SJSA1 (cell line): ENCODE data around the gene ZNF565. TPM values are rescaled to one million over a fixed set of nuclear protein-coding genes. Genes with fewer than 3 reads are reported as not detected.

Experiments used
- DNase-seq, 2 experiments: peaks; one replicate each; pipeline ENCODE4 v3.0.0-alpha.2; 2015 to 2020; ENCODE audit warnings: low spot score in 2 of 2, low read depth in 1 of 2
- H3K27ac ChIP-seq: fragments of 250-450 bp; sonication (Bioruptor Pico); 2 replicates; pipeline ENCODE4 v1.5.1; 2020; ENCODE audit warnings: mild to moderate bottlenecking, moderate library complexity
- H3K27me3 ChIP-seq: fragments of 250-450 bp; sonication (Bioruptor Pico); replicated peaks from 2 replicates; pipeline ENCODE4 v1.5.1; 2020; ENCODE audit warnings: mild to moderate bottlenecking, moderate library complexity
- H3K36me3 ChIP-seq: fragments of 250-450 bp; sonication (Bioruptor Pico); 2 replicates; pipeline ENCODE4 v1.5.1; 2020; ENCODE audit warnings: mild to moderate bottlenecking
- H3K4me1 ChIP-seq: fragments of 250-450 bp; sonication (Bioruptor Pico); replicated peaks from 2 replicates; pipeline ENCODE4 v1.6.1; 2021; ENCODE audit warnings: mild to moderate bottlenecking
- H3K4me3 ChIP-seq: fragments of 250-450 bp; sonication (Bioruptor Pico); 2 replicates; pipeline ENCODE4 v1.5.1; 2020; ENCODE audit warnings: mild to moderate bottlenecking
- H3K9me3 ChIP-seq: fragments of 250-450 bp; sonication (Bioruptor Pico); replicated peaks from 2 replicates; pipeline ENCODE4 v1.5.1; 2020; ENCODE audit warnings: mild to moderate bottlenecking
- total RNA-seq: library from RNA; depleted of rRNA; stranded (reverse); fragments of >200 nt; shearing (Covaris generic); gene quantifications from 2 replicates; pipeline ENCODE4 v1.2.3, GENCODE V29; 2014; rRNA removed

Gene ZNF565
- 2.4 and 17.9 TPM in 2 replicates for total RNA-seq

GRCh38 chr19:36214386-36215275 is at the start of gene ZNF565, which contains the start of gene ZNF146:
Gene ZNF565, minus strand, starts transcription at chr19:36214665. Its CDS starts 12,680 bp downstream, at chr19:36201985.
Gene ZNF146, plus strand, starts transcription at chr19:36215106. Its CDS starts 21,335 bp downstream, at chr19:36236441.
- peaks cover 17% of the 10 kb centered on the region for H3K36me3 ChIP-seq
- H3K27me3 ChIP-seq, result no peaks in the 10 kb centered on the region
- no peaks in the 10 kb centered on the region for H3K9me3 ChIP-seq
- H3K27ac ChIP-seq, result peak within 1 kb of the TSS; percentile 84
- H3K4me1 ChIP-seq, result peaks cover 9% of the 10 kb centered on the region
- DNase-seq, result peak; percentile 98 to 99
- H3K4me3 ChIP-seq, result peak within 1 kb of the TSS; percentile 58

- no peaks in the 10 kb centered on the region for H3K4me1 ChIP-seq
- H3K27ac ChIP-seq, result no peak overlapping the region
- H3K27me3 ChIP-seq, result no peaks in the 10 kb centered on the region
- DNase-seq, result no peak
- H3K4me3 ChIP-seq, result no peak overlapping the region
- no peaks in the 10 kb centered on the region for H3K36me3 ChIP-seq
- peaks cover 5% of the 10 kb centered on the region; the same call in 1 of the 2 replicates for H3K9me3 ChIP-seq
Measured at GRCh38 chr19:36259211-36259610, 44.7 kb upstream of the ZNF565 start.

GRCh38 chr19:36258028-36258875 is 43.8 kb upstream of the ZNF565 start:
- no peaks in the 10 kb centered on the region for H3K36me3 ChIP-seq
- no peaks in the 10 kb centered on the region for H3K27me3 ChIP-seq
- no peaks in the 10 kb centered on the region for H3K4me1 ChIP-seq
- H3K27ac ChIP-seq, result no peak overlapping the region
- no peak for DNase-seq
- no peak overlapping the region for H3K4me3 ChIP-seq
- H3K9me3 ChIP-seq, result peaks cover 7% of the 10 kb centered on the region; the same call in 1 of the 2 replicates

- Histone ChIP-seq H3K36me3 (no peaks in the 10 kb centered on the region), H3K4me3 (no peak overlapping the region), H3K9me3 (peaks cover 7% of the 10 kb centered on the region; the same call in 1 of the 2 replicates), H3K4me1 (no peaks in the 10 kb centered on the region), H3K27ac (no peak overlapping the region), H3K27me3 (no peaks in the 10 kb centered on the region)
- DNase-seq, result no peak
Measured at GRCh38 chr19:36257520-36257876, 43.0 kb upstream of the ZNF565 start.

GRCh38 chr19:36256853-36257519 is 42.5 kb upstream of the ZNF565 start:
- Histone ChIP-seq H3K9me3 (peaks cover 7% of the 10 kb centered on the region; the same call in 1 of the 2 replicates), H3K27ac (no peak overlapping the region), H3K36me3 (no peaks in the 10 kb centered on the region), H3K4me3 (no peak overlapping the region), H3K27me3 (no peaks in the 10 kb centered on the region), H3K4me1 (no peaks in the 10 kb centered on the region)
- DNase-seq, result no peak

GRCh38 chr19:36256064-36256463 is 41.6 kb upstream of the ZNF565 start:
- Histone ChIP-seq H3K27me3 (no peaks in the 10 kb centered on the region), H3K4me3 (no peak overlapping the region), H3K9me3 (peaks cover 7% of the 10 kb centered on the region; the same call in 1 of the 2 replicates), H3K36me3 (no peaks in the 10 kb centered on the region), H3K27ac (no peak overlapping the region), H3K4me1 (no peaks in the 10 kb centered on the region)
- DNase-seq, result no peak

- no peaks in the 10 kb centered on the region for H3K36me3 ChIP-seq
- H3K9me3 ChIP-seq, result peaks cover 7% of the 10 kb centered on the region; the same call in 1 of the 2 replicates
- no peak for DNase-seq
- H3K4me3 ChIP-seq, result no peak overlapping the region
- H3K4me1 ChIP-seq, result no peaks in the 10 kb centered on the region
- no peak overlapping the region for H3K27ac ChIP-seq
- no peaks in the 10 kb centered on the region for H3K27me3 ChIP-seq
Measured at GRCh38 chr19:36255316-36255715, 40.9 kb upstream of the ZNF565 start.

- Histone ChIP-seq H3K27ac (no peak overlapping the region), H3K9me3 (peaks cover 7% of the 10 kb centered on the region; the same call in 1 of the 2 replicates), H3K27me3 (no peaks in the 10 kb centered on the region), H3K4me3 (no peak overlapping the region), H3K4me1 (no peaks in the 10 kb centered on the region), H3K36me3 (no peaks in the 10 kb centered on the region)
- no peak for DNase-seq
Measured at GRCh38 chr19:36254848-36255247, 40.4 kb upstream of the ZNF565 start.

GRCh38 chr19:36252047-36252446 is 37.6 kb upstream of the ZNF565 start:
- Histone ChIP-seq H3K27ac (no peak overlapping the region), H3K9me3 (peaks cover 5% of the 10 kb centered on the region; the same call in 1 of the 2 replicates), H3K36me3 (no peaks in the 10 kb centered on the region), H3K4me3 (no peak overlapping the region), H3K27me3 (no peaks in the 10 kb centered on the region), H3K4me1 (no peaks in the 10 kb centered on the region)
- DNase-seq, result no peak

GRCh38 chr19:36246006-36246481 is 31.6 kb upstream of the ZNF565 start:
- Histone ChIP-seq H3K27ac (no peak overlapping the region), H3K4me1 (no peaks in the 10 kb centered on the region), H3K4me3 (no peak overlapping the region), H3K27me3 (no peaks in the 10 kb centered on the region), H3K9me3 (peaks cover 14% of the 10 kb centered on the region; the same call in 1 of the 2 replicates), H3K36me3 (no peaks in the 10 kb centered on the region)
- no peak for DNase-seq

GRCh38 chr19:36245210-36246005 is 30.9 kb upstream of the ZNF565 start:
- Histone ChIP-seq H3K9me3 (peaks cover 14% of the 10 kb centered on the region; the same call in 1 of the 2 replicates), H3K27ac (no peak overlapping the region), H3K4me1 (no peaks in the 10 kb centered on the region), H3K4me3 (no peak overlapping the region), H3K36me3 (no peaks in the 10 kb centered on the region), H3K27me3 (no peaks in the 10 kb centered on the region)
- DNase-seq, result no peak

GRCh38 chr19:36244066-36244465 is 29.6 kb upstream of the ZNF565 start:
- no peak for DNase-seq
- Histone ChIP-seq H3K36me3 (peaks cover 4% of the 10 kb centered on the region), H3K27me3 (no peaks in the 10 kb centered on the region), H3K27ac (no peak overlapping the region), H3K9me3 (peaks cover 14% of the 10 kb centered on the region; the same call in 1 of the 2 replicates), H3K4me3 (no peak overlapping the region), H3K4me1 (no peaks in the 10 kb centered on the region)
